GM20000 (cell line): ENCODE results near the gene FDX1.

ENCODE experiments used
- DNase-seq: peaks from one replicate; pipeline ENCODE4 v3.0.0; 2012; ENCODE audit warnings: low spot score
- CTCF ChIP-seq: IDR thresholded peaks from 2 replicates; pipeline ENCODE4 v1.5.1; 2012; ENCODE audit warnings: mild to moderate bottlenecking, control low read depth; ENCODE audit errors: extremely low read depth, missing control alignments

Gene FDX1

GRCh38 chr11:110497231-110497978, 67.7 kb downstream of the FDX1 start:
- DNase-seq = no peak
- TF ChIP-seq CTCF = no peak

- no peak for DNase-seq
- TF ChIP-seq CTCF = no peak
Observed at GRCh38 chr11:110501428-110501827, 71.7 kb downstream of the FDX1 start.

GRCh38 chr11:110505528-110506284, 76.0 kb downstream of the FDX1 start:
- no peak for TF ChIP-seq CTCF
- DNase-seq = no peak

- TF ChIP-seq CTCF = no peak
- DNase-seq = no peak
Observed at GRCh38 chr11:110507328-110507727, 77.6 kb downstream of the FDX1 start.

GRCh38 chr11:110508786-110509185, 79.0 kb downstream of the FDX1 start:
- no peak for TF ChIP-seq CTCF
- DNase-seq = no peak

- TF ChIP-seq CTCF = no peak
- no peak for DNase-seq
Observed at GRCh38 chr11:110509472-110509871, 79.7 kb downstream of the FDX1 start.

GRCh38 chr11:110512026-110512425, 82.3 kb downstream of the FDX1 start:
- no peak for TF ChIP-seq CTCF
- DNase-seq = no peak
